SKM-1 (cell line): ENCODE measurements around the gene ODAD3.
"Not testable (repeated sequence)": the region's sequence is repeated elsewhere in the genome, so short reads cannot be mapped to it uniquely, and the experiment has no call there.

Experiments
- DNase-seq: peaks from one replicate; lab custom pipeline; 2025; ENCODE audit not compliant: unreplicated experiment; lab: John Stamatoyannopoulos, UW

Gene ODAD3

DNA sequence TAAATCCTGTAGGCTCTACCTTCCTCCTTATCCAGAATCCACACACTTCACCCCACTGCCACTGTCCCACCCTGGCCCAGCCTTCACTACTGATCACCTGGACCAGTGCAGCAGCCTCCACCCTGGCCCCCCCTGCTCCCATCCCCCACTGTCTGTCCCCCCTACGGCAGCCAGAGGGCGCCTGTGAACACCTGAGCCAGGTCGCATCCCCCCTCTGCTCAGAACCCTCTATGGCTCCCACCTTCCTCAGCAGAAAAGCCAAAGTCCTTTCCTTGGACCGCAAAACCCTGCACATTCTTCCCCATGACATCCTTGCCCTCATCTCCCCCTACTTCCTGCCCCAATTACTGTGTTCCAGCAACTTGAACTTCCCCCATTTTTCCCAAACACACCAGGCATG lies 25.3 kb upstream of the ODAD3 start:
- no peak for DNase-seq

DNA sequence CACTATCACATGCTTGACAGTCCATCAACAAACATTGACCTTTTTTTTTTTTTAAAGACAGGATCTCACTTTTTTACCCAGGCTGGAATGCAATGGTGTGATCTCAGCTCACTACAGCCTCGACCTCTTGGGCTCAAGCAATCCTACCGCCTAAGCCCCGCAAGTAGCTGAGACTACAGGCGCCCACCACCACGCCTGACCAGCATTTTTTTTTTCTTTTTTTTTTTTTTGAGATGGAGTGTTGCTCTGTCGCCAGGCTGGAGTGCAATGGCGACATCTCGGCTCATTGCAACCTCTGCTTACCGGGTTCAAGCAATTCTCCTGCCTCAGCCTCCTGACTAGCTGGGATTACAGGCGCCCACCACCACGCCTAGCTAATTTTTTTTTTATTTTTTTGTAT lies 24.0 kb upstream of the ODAD3 start:
- not testable (repeated sequence) for DNase-seq

DNA sequence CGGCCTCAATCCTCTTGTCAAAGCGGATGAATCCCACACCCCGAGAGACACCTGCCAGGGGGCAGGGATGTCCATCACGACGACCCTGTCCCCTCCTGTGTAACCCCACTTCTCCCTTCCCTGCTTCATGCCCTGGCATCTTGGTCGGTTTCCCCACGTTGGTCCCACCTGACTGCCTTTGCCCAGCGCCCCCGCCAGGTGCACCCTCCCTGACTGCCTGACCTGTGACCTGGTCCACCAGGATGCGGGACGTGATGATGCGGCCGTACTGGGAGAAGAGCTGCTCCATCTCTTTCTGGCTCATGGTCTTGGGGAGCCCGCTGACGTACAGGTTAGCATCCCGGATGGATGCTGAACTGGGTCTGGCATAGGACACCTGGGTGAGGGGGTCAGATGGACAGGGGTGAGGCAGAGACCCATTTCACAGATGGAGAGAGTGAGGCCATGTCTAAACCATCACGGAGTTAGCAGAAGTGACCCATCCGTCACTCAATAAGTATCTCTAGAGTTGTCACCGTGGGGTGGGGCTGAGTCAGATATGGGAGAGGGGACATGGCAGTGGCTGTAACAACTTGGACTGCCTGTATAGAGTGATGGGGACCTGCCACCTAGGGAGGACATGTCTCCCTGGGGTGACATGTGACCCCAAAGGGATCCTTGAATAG lies 23.4 kb upstream of the ODAD3 start:
- DNase-seq: no peak

DNA sequence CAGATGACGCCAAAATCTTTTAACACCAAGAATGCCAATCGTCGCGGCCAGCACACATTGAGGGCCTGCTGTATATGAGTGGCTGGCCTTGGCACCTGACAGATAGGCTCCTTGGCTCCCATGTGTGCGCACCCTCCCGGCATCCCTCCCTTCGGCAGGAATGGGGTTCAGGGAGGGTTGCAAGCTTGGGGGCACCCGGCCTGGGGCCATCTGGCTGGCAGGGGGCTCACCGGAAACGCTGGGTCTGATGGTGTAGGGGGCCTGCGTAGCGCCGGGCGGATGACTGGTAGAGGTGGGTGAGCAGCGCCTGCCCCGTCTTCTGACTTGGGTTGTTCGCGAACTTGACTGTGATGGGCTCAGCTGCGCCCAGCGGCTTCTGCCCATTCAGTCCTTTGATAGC lies 22.9 kb upstream of the ODAD3 start:
- no peak for DNase-seq

DNA sequence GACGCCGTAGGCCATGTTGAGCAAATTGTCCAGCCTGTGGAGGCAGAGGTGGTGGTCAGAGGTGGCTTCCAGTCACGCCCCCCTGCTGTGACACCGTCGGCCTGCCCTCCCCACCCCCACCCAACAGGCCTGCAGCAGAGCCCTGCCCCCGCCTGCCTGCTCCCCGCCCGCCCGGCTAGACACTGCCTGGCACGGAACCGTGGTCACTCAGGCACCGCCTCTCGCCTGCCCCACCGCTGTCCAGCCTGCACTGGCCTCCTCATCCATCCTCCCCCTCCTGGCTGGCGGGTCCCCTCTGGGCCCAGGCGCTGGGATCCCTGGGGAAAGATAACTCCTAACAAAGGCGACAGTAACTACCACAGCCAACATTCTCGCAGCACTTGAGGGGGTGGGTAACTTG lies 22.2 kb upstream of the ODAD3 start:
- no peak for DNase-seq

DNA sequence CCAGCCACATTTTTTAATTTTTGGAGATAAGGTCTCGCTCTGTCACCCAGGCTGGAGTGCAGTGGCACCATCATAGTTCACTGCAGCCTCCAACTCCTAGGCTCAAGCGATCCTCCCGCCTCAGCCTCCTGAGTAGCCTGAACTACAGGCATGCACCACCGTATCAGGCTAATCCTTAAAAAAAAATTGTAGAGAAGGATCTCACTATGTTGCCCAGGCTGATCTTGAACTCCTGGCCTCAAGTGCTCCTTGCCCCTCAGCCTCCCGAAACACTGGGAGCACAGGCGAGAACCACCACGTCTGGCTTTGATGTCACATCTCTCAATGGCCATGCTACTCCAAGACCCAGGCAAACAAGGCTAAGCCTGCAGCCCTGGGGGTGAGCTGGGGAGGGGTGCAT lies 21.7 kb upstream of the ODAD3 start:
- no peak for DNase-seq

DNA sequence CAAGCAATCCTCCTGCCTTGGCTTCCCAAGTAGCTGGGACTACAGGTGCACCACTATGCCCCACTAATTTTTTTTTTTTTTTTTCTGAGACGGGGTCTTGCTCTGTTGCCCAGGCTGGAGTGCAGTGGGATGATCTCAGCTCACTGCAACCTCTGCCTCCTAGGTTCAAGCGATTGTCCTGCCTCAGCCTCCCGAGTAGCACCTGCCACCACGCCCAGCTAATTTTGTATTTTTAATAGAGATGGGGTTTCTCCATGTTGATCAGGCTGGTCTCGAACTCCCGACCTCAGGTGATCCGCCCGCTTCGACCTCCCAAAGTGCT lies 20.3 kb upstream of the ODAD3 start:
- DNase-seq: not testable (repeated sequence)

DNA sequence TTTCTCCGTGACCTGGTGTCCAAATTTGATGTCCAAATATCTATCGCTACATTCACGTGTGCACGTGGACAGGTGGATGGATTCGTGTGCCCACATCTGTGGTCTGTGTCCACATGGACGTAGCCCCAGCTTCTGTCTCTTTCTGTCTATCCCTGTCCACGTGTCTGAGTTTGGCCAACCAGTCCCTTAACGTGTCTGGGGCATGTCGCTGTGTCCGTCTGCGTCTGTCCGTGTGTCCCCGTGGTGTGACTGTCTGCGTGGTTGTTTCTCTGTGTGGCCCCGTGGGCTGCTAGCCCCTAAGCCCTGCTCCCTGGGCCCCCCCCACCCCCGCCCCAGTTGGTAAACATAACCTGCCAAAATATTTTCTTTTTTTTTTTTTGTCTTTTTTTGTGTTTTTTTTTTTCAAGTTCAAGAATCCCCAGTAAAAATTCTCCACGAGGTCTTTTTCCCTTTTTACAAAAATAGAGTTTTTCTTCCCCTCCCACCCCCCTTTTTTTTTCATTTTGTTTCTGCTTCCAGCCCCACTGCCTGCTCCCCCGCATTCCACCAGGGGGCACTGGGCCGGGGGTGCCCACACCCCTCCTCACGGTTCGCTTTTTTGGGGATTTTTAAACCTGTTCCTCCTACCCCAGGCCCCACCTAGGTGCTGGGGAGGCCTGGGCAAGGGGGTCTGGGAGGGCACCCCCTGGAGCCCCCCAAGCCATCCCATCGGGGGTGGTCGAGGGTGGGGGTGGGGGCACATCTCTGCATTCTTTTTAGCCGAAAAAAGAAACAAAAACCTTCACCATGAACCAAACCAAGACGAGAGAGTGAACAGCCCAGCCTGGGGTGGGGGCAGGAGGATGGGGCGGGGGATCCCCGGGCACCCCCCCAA lies 18.8 kb upstream of the ODAD3 start:
- no peak for DNase-seq

DNA sequence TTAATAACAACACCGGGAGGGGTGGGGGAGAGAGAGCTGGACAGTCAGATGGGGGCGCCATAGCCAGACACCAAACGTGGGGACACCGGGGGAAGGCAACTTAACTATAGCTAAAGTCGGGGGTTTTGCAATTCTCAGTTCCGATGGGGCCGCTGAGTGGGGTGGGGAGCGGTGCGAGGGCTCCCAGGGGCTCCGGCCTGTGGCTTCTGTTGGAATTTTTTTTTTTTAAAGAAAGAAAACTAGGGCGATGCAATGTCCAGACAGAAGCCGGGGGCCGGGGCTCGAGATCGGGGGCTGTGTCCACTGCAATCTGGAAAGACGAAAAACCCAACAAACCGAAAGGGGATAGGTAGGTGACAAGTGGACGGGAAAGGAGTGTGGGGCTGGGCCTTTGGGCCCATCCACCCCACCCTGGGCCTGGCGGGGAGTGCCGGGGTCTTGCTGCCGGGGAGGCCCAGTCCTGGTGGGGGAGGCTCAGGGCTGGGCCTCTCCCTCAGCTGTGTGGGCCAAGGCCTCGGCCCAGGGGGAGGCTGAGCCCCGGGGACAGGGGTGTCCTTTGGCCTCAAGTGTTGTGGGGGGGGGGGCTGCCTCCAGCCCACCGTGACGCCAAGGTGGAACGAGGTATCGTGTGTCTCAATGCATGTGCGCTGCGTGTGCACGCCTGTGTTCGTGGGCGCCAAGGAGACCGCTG lies 17.8 kb upstream of the ODAD3 start:
- no peak for DNase-seq

DNA sequence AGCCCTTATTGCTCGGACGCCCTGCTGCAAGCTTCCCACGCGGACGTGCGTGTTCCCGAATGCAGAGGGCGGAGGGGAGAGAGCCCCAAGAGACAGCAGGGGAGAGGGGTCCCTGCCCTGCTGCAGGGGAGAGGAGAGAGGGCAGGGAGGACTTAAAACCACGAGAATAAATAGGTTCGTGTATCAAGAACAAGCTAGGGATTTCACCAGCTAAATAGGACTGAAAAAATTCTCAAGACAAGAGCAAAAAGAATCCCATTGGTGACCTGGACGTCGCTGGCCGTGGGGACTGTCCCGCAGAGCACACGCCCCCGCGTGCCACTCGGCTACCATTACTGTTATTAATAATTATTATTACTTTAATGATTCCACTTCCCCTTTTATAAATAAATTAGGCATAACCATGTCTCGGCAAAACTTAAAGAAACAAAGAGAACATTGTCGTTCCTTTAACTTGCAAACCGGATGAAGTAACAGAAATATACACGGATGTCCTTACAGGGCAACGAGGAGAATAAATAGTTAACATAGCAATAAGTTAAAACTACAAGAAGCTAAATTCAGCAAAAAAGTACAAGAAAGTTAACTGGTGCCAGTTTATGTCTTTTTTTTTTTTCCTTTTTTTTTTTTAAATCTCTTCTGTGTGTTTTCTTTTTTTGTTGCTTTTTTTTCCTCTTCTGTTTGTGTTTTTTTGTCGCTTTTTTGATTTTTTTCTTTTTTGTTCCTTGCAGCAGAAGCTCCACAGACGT lies 17.1 kb upstream of the ODAD3 start:
- DNase-seq: no peak

DNA sequence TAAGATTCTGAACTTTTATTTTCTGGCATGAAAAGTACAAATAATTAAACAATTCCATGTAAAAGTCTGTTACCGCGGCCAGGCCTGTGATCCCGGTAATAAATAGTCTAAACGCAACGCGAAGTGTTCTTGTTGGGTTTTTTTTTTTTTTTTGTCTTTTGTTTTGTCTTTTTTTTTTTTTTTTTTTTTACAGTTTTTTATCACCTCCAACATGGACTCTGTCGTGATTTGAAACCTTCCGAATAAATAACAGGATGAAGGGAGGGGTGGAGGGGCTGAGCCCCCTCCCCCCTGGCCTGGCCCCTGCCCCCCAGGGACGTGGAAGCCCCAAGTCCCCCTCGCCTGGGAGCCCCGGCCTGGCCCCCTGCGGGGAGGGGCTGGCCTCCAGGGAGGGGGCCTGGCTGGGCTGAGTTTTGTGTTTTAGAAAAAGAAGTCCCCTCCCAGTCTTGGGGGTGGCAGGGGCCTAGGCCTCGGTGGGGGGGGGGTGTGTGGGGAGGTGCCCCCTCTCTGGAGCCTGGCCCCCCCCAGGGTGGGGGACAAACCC lies 16.5 kb upstream of the ODAD3 start:
- no peak for DNase-seq

DNA sequence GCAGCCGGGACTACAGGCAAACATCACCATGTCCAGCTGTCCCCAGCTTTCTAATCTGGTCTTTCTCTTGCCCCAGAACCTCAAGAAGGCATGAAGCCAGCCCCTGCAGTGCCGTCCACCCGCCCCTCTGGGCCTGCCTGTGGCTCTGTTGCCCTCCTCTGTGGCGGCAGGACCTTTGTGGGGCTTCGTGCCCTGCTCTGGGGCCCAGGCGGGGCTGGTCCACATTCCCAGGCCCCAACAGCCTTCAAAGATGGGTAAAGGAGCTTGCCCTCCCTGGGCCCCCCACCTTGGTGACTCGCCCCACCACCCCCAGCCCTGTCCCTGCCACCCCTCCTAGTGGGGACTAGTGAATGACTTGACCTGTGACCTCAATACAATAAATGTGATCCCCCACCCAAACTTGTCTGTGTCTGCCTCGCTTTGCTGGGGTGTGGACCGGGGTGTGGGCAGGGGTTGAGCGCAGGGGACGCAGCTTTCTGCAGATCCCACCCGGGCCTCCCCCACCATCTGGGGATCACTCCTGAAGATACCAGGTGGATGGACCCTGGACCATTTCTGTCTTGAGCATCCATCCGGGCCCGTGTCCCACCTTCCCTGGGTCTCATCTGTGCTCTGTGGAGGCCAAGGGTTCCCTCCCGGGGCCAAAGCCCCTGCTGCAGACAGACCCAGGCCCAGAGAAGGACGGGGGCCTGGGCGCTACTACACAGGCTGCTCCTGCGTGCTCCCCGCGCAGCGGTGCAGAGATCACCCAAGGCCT lies 15.8 kb upstream of the ODAD3 start:
- DNase-seq: no peak

DNA sequence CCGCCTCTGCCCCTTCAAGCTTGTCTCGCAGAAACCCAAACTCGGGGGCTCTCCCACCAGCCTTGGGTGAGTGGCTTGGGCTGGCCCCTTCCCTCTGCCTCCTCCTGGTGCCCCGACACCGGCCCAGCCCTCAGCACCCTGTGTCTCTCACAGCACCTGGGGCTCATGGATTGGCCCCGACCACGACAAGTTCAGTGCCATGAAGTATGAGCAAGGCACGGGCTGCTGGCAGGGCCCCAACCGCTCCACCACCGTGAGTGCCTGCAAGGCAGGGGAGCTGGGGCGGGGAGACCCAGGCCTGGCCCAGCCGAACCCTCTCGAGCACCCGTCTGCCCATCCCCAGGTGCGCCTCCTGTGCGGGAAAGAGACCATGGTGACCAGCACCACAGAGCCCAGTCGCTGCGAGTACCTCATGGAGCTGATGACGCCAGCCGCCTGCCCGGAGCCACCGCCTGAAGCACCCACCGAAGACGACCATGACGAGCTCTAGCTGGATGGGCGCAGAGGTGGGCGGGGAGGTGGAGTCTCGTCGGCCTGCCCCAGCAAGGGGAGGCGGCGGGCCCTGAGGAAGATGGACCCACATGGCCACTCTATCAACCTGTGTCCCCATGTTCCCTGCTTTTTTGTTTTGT lies 14.1 kb upstream of the ODAD3 start:
- DNase-seq: no peak

DNA sequence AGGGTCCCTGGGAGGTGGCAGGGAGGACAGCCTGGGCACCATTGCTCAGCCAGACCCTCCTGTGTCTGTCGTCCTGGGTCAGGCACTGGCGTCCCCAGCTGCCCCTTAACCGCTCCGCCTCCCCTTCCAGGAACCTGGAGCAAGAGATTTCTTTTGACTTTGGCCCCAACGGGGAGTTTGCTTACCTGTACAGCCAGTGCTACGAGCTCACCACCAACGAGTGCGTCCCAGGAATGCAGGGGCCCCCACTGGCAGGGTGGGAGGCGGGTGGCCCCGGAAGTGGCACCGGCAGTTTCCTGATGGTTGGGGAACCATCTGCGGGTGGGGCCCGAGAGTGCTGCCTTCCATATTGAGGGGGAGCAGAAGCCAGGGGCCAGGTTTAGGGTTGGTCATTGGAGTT lies 13.5 kb upstream of the ODAD3 start:
- no peak for DNase-seq

DNA sequence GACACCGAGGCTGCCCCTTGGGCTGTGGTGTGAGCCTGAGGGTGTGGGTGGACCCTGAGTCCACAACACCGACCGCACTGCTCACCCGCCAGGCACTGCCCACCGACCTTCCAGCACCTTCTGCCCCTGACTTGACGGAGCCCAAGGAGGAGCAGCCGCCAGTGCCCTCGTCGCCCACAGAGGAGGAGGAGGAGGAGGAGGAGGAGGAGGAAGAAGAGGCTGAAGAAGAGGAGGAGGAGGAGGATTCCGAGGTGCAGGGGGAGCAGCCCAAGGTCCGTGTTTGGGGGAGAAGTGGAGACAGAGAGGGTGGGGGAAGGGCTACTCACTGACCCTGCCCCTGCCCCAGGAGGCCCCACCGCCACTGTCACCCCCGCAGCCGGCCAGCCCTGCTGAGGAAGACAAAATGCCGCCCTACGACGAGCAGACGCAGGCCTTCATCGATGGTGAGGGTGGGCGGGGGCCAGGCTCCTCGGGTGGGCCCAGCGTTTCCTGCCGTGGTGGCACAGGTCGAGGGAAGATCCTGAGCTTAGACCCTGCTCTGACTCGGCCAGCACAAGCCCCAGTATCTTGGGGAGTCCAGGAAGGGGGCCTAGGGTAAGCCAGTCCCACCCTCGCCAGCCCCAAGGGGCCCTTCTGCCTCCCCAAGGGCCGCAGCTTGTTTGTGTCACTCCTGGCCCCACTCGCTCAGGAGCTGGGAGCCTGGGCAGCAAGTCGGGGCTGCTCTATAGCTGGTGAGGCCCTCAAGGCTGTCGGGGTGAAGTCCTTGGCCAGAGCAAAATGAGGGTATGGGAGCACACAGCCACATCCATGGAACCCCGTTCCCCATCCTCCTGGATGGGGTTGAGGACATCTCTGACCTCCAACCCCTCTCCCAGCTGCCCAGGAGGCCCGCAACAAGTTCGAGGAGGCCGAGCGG lies 12.7 kb upstream of the ODAD3 start:
- DNase-seq: no peak

DNA sequence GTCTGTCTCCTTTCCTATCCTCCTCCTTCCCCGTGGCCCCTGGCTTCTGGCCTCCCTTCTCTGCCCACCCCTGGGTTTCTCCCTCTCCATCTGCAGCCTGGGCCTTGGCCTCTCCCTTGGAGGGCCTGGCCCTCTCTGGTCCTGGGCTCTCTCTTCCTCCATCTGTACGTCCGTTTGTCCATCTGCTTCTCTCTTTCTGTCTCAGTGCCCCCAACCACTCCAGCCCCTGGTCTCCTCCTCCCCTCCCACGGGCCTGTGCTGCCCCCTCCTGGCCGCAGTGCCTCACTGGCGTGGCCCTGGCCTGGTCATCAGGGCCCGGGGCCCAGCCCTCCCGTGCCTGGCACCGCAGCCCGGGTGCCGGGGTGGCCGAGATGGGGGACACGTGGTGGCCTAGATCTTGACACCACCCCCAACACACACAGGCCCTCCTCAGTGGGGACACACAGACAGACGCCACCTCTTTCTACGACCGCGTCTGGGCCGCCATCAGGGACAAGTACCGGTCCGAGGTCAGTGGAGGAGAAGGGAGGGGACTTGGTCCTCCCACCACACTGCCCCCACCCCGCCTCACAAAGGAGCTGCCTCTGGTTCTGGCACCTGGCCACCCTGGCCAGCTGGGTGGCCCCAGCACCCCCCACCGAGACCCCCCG lies 11.9 kb upstream of the ODAD3 start:
- DNase-seq: no peak

DNA sequence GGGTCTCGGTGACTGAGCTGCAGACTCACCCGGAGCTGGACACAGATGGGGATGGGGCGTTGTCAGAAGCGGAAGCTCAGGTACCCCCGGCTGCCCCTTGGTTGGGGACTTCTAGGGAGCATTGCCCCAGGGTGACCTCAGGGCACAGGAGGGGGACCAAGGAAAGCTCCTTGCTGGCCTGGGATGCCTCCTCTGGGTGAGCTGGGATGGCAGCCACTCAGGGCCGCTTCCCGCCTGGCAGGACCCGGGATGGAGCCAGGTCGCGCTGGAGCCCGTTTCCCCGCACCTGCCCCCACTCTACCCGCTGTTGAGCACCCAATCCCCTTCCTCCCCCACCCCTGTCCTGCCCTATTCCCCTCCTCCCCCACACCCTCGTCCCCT lies 11.3 kb upstream of the ODAD3 start:
- DNase-seq: no peak

DNA sequence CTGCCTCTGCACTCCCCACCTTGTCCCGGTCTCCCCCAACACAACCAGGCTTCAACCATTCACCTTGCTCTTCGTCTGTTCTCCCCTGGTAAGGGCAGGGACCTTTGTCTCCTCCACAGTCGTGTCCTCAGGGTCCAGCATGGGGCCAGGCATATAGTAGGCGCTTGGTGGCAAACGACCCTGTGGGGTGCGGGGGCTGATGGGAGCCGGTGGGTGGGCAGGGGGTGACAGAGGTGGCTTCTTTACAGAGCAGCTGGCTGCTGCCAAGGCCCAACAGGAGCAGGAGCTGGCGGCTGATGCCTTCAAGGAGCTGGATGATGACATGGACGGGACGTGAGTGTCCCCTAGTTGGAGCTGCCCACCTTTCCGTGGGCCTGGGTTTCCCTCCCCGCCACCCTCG lies 10.2 kb upstream of the ODAD3 start:
- DNase-seq: no peak

DNA sequence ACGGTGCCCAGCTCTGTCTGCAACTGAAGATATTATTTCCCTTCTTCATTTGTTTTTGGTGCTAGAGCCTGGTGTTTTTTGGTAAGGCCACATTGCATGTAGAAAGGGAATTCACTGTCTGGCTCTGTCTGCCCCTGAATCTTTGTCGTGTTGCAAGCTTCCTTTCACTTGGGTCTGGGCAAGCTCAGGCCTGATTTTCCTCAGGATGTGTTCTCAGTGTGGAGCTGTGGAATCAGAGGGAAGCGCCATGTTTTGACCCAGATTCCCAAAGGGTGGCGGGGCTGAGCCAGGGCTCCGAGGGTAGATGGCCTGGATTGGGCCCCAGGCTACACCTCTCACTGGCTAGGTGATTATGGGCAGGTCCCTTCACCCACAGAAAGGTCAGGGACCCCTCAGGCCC lies 9.1 kb upstream of the ODAD3 start:
- no peak for DNase-seq
